Psoas muscle (tissue), 8 donors: ENCODE results near the gene NAV2. TPM values are rescaled to one million over a fixed set of nuclear protein-coding genes. Genes with fewer than 3 reads are reported as not detected.
A peak's percentile ranks its signal among the peaks of the same experiment; 100 is the strongest.

Source experiments
- ATAC-seq, 4 donors: fragments of 200-7000 bp; cut with Tn5 transposase; one replicate each; pipeline ENCODE4 v1.9.1; 2020; ENCODE audit warnings: moderate library complexity in 3 of 4, mild to moderate bottlenecking in 2 of 4
- DNase-seq, 2 donors: peaks; one replicate each; pipeline ENCODE4 v3.0.0-alpha.2; 2020
- H3K27ac ChIP-seq: fragments of 200-600 bp; one replicate; pipeline ENCODE4 v1.8.0; 2022
- H3K27me3 ChIP-seq, 3 donors: fragments of 200-600 bp in 1 of 3; one replicate each; pipeline versions ENCODE4 v1.6.1 to v1.8.0; 2013 to 2022; ENCODE audit warnings: low read length in 2 of 3, mild to moderate bottlenecking in 2 of 3, moderate library complexity in 1 of 3; ENCODE audit not compliant: insufficient read depth in 3 of 3
- H3K36me3 ChIP-seq, 2 donors: fragments of 200-600 bp in 1 of 2; one replicate each; pipeline versions ENCODE4 v1.6.1 to v1.8.0; 2013 to 2022; ENCODE audit warnings: low read depth in 1 of 2, mild to moderate bottlenecking in 1 of 2, moderate library complexity in 1 of 2; ENCODE audit not compliant: insufficient read depth in 1 of 2
- H3K4me1 ChIP-seq: fragments of 200-600 bp; one replicate; pipeline ENCODE4 v1.8.0; 2022
- H3K4me3 ChIP-seq: fragments of 200-600 bp; one replicate; pipeline ENCODE4 v1.8.0; 2022; ENCODE audit warnings: mild to moderate bottlenecking
- H3K9me3 ChIP-seq: fragments of 200-600 bp; one replicate; pipeline ENCODE4 v1.8.0; 2022
- WGBS, 3 donors: extraction: QIAGEN DNeasy Blood & Tissue Kit; methylation state at CpG; one replicate each; pipeline versions ENCODE4 v1.1.6 to v1.1.7; 2013; 5-methylcytosine and 5-hydroxymethylcytosine counted together
- intact Hi-C, 2 donors: fragments of 100-400 bp; cut with DNase I; formaldehyde crosslinking; loops; one replicate each; pipeline versions ENCODE4 v1.11.0 to v1.14.2; 2022
- polyA plus RNA-seq, 3 donors: library from polyadenylated mRNA; stranded (reverse); fragments of 200-250 nt; gene quantifications; one replicate each; pipeline ENCODE4 v1.2.3, GENCODE V29; 2013
- total RNA-seq, 4 donors: library from RNA; stranded (reverse); fragmentation: NEBNext Ultra II Directional in 2 of 4; extraction: Animal tissue kit (Norgen Biotek cat#: 25700) in 2 of 4; gene quantifications; one replicate each; pipeline versions ENCODE4 v1.2.1 to v1.2.4, GENCODE V29; 2021 to 2023
- TF ChIP-seq, protein P1 (sequence below): fragments of 200-600 bp; IDR thresholded peaks from one replicate; pipeline ENCODE4 v1.8.0; 2022; ENCODE audit warnings: antibody characterized with exemption
- donor health status: healthy with polysubstance abuse.
- donor health status: DM: no; HTN: no; CAD: no; lungs with moderate emphysema.
- donor health status: Bipolar disorder and iron deficiency.
- donor health status: healthy.
- donor health status: DM: yes; HTN: yes; CAD: no.
- donor health status: DM: no; HTN: no; CAD: no.
- donor health status: DM: no; HTN: no; CAD: no.
- donor health status: DM: yes; HTN: yes; CAD: no.

Gene NAV2
- total and polyA plus RNA-seq, 7 donors = 0.68 to 21.8 (median 2.9) TPM

- H3K4me3 ChIP-seq = no peak overlapping the region
- H3K4me1 ChIP-seq = no peaks in the 10 kb centered on the region
- no peaks in the 10 kb centered on the region for H3K9me3 ChIP-seq
- no peak overlapping the region for H3K27ac ChIP-seq
- ATAC-seq = peak; percentile 92 to 98 (median 94)
- 40 to 45% (median 41%) methylated on average over 2 of the region's 2 CpGs for WGBS, 3 donors
- no peaks in the 10 kb centered on the region for H3K27me3 ChIP-seq
- H3K36me3 ChIP-seq = no peaks in the 10 kb centered on the region
- peak; percentile 72 to 87 for DNase-seq
- TF ChIP-seq, protein P1, sequence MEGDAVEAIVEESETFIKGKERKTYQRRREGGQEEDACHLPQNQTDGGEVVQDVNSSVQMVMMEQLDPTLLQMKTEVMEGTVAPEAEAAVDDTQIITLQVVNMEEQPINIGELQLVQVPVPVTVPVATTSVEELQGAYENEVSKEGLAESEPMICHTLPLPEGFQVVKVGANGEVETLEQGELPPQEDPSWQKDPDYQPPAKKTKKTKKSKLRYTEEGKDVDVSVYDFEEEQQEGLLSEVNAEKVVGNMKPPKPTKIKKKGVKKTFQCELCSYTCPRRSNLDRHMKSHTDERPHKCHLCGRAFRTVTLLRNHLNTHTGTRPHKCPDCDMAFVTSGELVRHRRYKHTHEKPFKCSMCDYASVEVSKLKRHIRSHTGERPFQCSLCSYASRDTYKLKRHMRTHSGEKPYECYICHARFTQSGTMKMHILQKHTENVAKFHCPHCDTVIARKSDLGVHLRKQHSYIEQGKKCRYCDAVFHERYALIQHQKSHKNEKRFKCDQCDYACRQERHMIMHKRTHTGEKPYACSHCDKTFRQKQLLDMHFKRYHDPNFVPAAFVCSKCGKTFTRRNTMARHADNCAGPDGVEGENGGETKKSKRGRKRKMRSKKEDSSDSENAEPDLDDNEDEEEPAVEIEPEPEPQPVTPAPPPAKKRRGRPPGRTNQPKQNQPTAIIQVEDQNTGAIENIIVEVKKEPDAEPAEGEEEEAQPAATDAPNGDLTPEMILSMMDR = peak; percentile 96
- intact Hi-C loops = loop anchor here (1.0 to 10.0 kb wide), 5 partner anchors 160 to 668 kb away; no protein-coding TSS in a partner anchor
These were observed 30.1 kb downstream of the NAV2 start for GRCh38 chr11:19742588-19743292.

GRCh38 chr11:19743622-19744021 lies 31.0 kb downstream of the NAV2 start:
- no peak overlapping the region for H3K27ac ChIP-seq
- intact Hi-C loops = loop anchor here (2.0 to 10.0 kb wide), 4 partner anchors 159 to 669 kb away; no protein-coding TSS in a partner anchor
- TF ChIP-seq, protein P1 = no peak
- no peaks in the 10 kb centered on the region for H3K4me1 ChIP-seq
- ATAC-seq (peak in 2 of 4 donors; percentile 23 to 69), DNase-seq (no peak)
- H3K9me3 ChIP-seq = no peaks in the 10 kb centered on the region
- WGBS, 3 donors = 68 to 88% (median 69%) methylated on average over 4 of the region's 4 CpGs
- H3K27me3 ChIP-seq = no peaks in the 10 kb centered on the region
- no peaks in the 10 kb centered on the region for H3K36me3 ChIP-seq
- H3K4me3 ChIP-seq = no peak overlapping the region

DNA sequence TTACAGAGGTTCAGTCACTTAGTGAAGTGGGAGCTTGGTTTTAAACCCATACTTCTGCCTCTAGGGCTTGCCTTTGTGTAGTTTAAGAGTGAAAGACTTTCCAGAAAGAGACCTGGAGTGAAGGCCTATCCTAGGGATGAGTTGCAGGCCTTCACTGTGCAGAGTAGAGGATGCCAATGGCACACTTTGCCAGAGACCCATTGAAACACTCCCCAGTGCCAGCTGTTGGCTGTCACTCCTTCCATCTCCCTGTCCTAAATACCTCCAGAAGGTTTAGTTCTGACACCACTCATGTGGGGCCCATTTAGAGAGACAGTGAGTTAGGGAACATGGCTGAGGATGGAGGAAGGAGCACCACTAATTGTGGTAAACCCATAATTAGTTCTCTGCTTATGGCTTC lies 31.5 kb downstream of the NAV2 start:
- intact Hi-C loops = loop anchor here (5.0 to 10.0 kb wide), 2 partner anchors 158 to 669 kb away; no protein-coding TSS in a partner anchor
- H3K4me3 ChIP-seq = no peak overlapping the region
- DNase-seq (no peak), ATAC-seq (peak in 2 of 4 donors; percentile 31 to 50)
- H3K4me1 ChIP-seq = no peaks in the 10 kb centered on the region
- no peak overlapping the region for H3K27ac ChIP-seq
- TF ChIP-seq, protein P1 = no peak
- H3K9me3 ChIP-seq = no peaks in the 10 kb centered on the region
- no peaks in the 10 kb centered on the region for H3K27me3 ChIP-seq
- no peaks in the 10 kb centered on the region for H3K36me3 ChIP-seq

DNA sequence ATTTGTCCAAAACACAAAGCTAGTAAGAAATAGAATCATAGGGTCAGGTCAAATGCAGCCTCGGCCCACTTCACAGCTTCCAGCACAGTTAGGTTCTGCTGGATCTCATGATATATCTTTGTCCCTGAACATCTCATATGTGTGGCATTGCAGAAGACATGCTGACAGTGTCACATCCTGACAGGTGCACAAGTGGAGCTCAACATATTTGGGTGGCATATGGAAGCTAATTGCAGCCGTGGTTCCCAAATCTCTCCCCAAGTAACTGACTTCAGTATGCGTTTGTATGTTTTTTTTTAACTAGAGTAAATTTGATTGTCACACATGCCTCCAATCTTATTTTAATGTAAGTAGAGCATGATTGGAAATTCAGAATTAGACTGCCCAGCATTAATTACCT lies 33.4 kb downstream of the NAV2 start:
- no peaks in the 10 kb centered on the region for H3K27me3 ChIP-seq
- no peak overlapping the region for H3K4me3 ChIP-seq
- TF ChIP-seq, protein P1 = no peak
- no peak for DNase-seq
- no peak for ATAC-seq
- H3K36me3 ChIP-seq = no peaks in the 10 kb centered on the region
- H3K9me3 ChIP-seq = no peaks in the 10 kb centered on the region
- no peaks in the 10 kb centered on the region for H3K4me1 ChIP-seq
- intact Hi-C loops = loop anchor here in 1 of 2 donors (10.0 kb wide), 1 partner anchor 671 kb away; no protein-coding TSS in a partner anchor
- no peak overlapping the region for H3K27ac ChIP-seq
- 85 to 91% (median 89%) methylated on average over 3 of the region's 3 CpGs for WGBS, 3 donors
